GM12878 (cell line): ENCODE results near the gene TEAD4. TPM values are rescaled to one million over a fixed set of nuclear protein-coding genes. Genes with fewer than 3 reads are reported as not detected.

ENCODE experiments used
- ATAC-seq: fragments of 200-7000 bp; cut with Tn5 transposase; 3 replicates; pipeline ENCODE4 v1.9.1; 2020; ENCODE audit warnings: mild to moderate bottlenecking, moderate library complexity
- BruUV-seq: library from RNA; stranded (reverse); fragments of 400-500 nt; replicated peaks from 2 replicates; lab custom pipeline; 2021; lab: Mats Ljungman, UMichigan
- CTCF ChIA-PET: fragments of 300-600 bp; sonication (Branson Sonifier 250); formaldehyde crosslinking; extraction: SDS; loops from one replicate; lab custom pipeline; 2021; ENCODE audit warnings: inconsistent platforms; lab: Yijun Ruan, JAX
- POLR2A ChIA-PET: fragments of 350-600 bp; formaldehyde crosslinking; extraction: SDS; loops from one replicate; lab custom pipeline; 2021; ENCODE audit warnings: inconsistent platforms; lab: Charles Lee
- RAD21 ChIA-PET: fragments of 300-600 bp; sonication (Branson Sonifier 250); formaldehyde crosslinking; loops from one replicate; lab custom pipeline; 2023; ENCODE audit warnings: antibody characterized with exemption; ENCODE audit not compliant: unreplicated experiment; lab: Charles Lee
- SMC1A ChIA-PET: fragments of 300-600 bp; sonication (Branson Sonifier 250); formaldehyde crosslinking; loops from one replicate; lab custom pipeline; 2023; ENCODE audit not compliant: unreplicated experiment, uncharacterized antibody; lab: Charles Lee
- DNase-seq: peaks from one replicate; pipeline ENCODE4 v3.0.0-alpha.2; 2011; ENCODE audit warnings: low read depth, low spot score
- FAIRE-seq: peaks from 3 replicates; lab custom pipeline; 2011; peaks lifted over from hg19 to GRCh38; lab: Jason Lieb, UNC
- H2AFZ ChIP-seq: 2 replicates; pipeline ENCODE4 v1.6.0; 2011; ENCODE audit warnings: low read depth, low read length, control low read depth; ENCODE audit not compliant: control insufficient read depth
- H3K27ac ChIP-seq: 2 replicates; pipeline ENCODE4 v1.5.1; 2011; ENCODE audit warnings: control low read depth; ENCODE audit not compliant: control insufficient read depth, insufficient read depth
- H3K27me3 ChIP-seq, 2 experiments: replicated peaks in 1 of 2; 2 replicates each; pipeline versions ENCODE4 v1.6.0 to v1.6.1; 2011; ENCODE audit warnings: low read length in 1 of 2; ENCODE audit not compliant: control insufficient read depth in 2 of 2, insufficient read depth in 2 of 2
- H3K36me3 ChIP-seq, 2 experiments: 2 replicates each; pipeline ENCODE4 v1.5.1; 2011; ENCODE audit warnings: low read length in 1 of 2; ENCODE audit not compliant: control insufficient read depth in 2 of 2, insufficient read depth in 2 of 2
- H3K4me1 ChIP-seq: 2 replicates; pipeline ENCODE4 v1.6.1; 2011; ENCODE audit warnings: mild to moderate bottlenecking, low read length, moderate library complexity, mixed read lengths; ENCODE audit not compliant: control insufficient read depth, insufficient read depth
- H3K4me2 ChIP-seq: 2 replicates; pipeline ENCODE4 v1.6.0; 2011; ENCODE audit warnings: control low read depth; ENCODE audit not compliant: control insufficient read depth, insufficient read depth
- H3K4me3 ChIP-seq: fragments of 200-600 bp; sonication (generic); 2 replicates; pipeline ENCODE4 v1.5.1; 2016
- H3K79me2 ChIP-seq: 2 replicates; pipeline ENCODE4 v1.6.0; 2011; ENCODE audit warnings: low read length; ENCODE audit not compliant: control insufficient read depth, insufficient read depth
- H3K9ac ChIP-seq: 2 replicates; pipeline ENCODE4 v1.8.0; 2011; ENCODE audit warnings: low read length, control low read depth, mixed read lengths; ENCODE audit not compliant: control insufficient read depth, insufficient read depth
- H3K9me3 ChIP-seq: replicated peaks from 3 replicates; pipeline ENCODE4 v1.5.1; 2011; ENCODE audit warnings: mild to moderate bottlenecking, low read length; ENCODE audit not compliant: control insufficient read depth, insufficient read depth
- H4K20me1 ChIP-seq: 2 replicates; pipeline ENCODE4 v1.6.0; 2011; ENCODE audit not compliant: control insufficient read depth, insufficient read depth
- EP300 ChIP-seq, 2 experiments: fragments of 150-350 bp in 1 of 2; IDR thresholded peaks; 2 replicates each; pipeline ENCODE4 v1.6.1; 2011 to 2012; ENCODE audit warnings: low read depth in 2 of 2, low read length in 2 of 2, borderline replicate concordance in 1 of 2, improper control_type of control experiment in 1 of 2, inconsistent platforms in 1 of 2; ENCODE audit not compliant: control insufficient read depth in 1 of 2
- EZH2 ChIP-seq: IDR thresholded peaks from 2 replicates; pipeline ENCODE4 v1.6.1; 2012; ENCODE audit warnings: low read depth, mild to moderate bottlenecking, control low read depth, inconsistent platforms, low read length, borderline replicate concordance; ENCODE audit not compliant: control insufficient read depth
- MXI1 ChIP-seq: fragments of 150-350 bp; IDR thresholded peaks from 2 replicates; pipeline ENCODE4 v1.6.1; 2011; ENCODE audit warnings: low read depth, mild to moderate bottlenecking, inconsistent platforms, low read length, improper control_type of control experiment
- RAD51 ChIP-seq: fragments of 450-650 bp; IDR thresholded peaks from 2 replicates; pipeline ENCODE4 v1.6.1; 2016; ENCODE audit warnings: moderate library complexity, mild to moderate bottlenecking, inconsistent platforms
- RB1 ChIP-seq: fragments of 450-650 bp; formaldehyde crosslinking; IDR thresholded peaks from 2 replicates; pipeline ENCODE4 v1.6.1; 2017; ENCODE audit warnings: mild to moderate bottlenecking, borderline replicate concordance
- REST ChIP-seq: IDR thresholded peaks from 2 replicates; pipeline ENCODE4 v1.6.1; 2012; ENCODE audit warnings: mild to moderate bottlenecking, low read depth, low read length
- WGBS: methylation state at CpG from one replicate; pipeline ENCODE4 v1.1.6; 2016; ENCODE audit warnings: low lambda C conversion rate; ENCODE audit not compliant: insufficient replicate concordance, insufficient coverage; ENCODE audit errors: missing lambda C conversion rate; 5-methylcytosine and 5-hydroxymethylcytosine counted together
- in situ Hi-C: fragments of 300-500 bp; cut with MboI; formaldehyde crosslinking; loops from 9 replicates; pipeline ENCODE4 v1.14.3; 2018; ENCODE audit warnings: mixed read lengths
- intact Hi-C: fragments of 100-400 bp; cut with micrococcal nuclease; formaldehyde crosslinking; loops from one replicate; pipeline ENCODE4 v1.14.2; 2022; ENCODE audit not compliant: unreplicated experiment
- polyA plus RNA-seq, 11 experiments: library from polyadenylated mRNA; depleted of rRNA in 4 of 11; unstranded in 6 of 11; stranded (reverse) in 5 of 11; fragments of >200 nt; fragmentation: Nextera tagmentation in 4 of 11; fragmentation: Illumina TruSeq in 1 of 11; extraction: Ambion mirVana in 4 of 11; extraction: Trizol in 1 of 11; gene quantifications; 1 replicate in 1 of 11; 2 replicates in 10 of 11; pipeline versions ENCODE4 v1.2.1 to v1.2.3, GENCODE V29; 2011 to 2016; ENCODE audit warnings: inconsistent platforms in 2 of 11, missing spikeins in 2 of 11, low read depth in 1 of 11
- total RNA-seq, 4 experiments: library from RNA; depleted of rRNA in 3 of 4; stranded (reverse); fragments of >200 nt in 3 of 4; fragmentation: Illumina TruSeq in 1 of 4; extraction: Trizol in 1 of 4; gene quantifications; 2 replicates each; pipeline versions ENCODE4 v1.2.1 to v1.2.3, GENCODE V29; 2013 to 2021

Gene TEAD4
- total and polyA plus RNA-seq, 10 of the 15 experiments (the other 5 are each of a cell fraction or from before 2014, with no cell fraction given) = 0.04 to 0.68 (median 0.31) TPM; not detected in 4

GRCh38 chr12:2933586-2933985, 25.6 kb upstream of the TEAD4 start:
- in situ Hi-C loops = no loop called here
- BruUV-seq = no TSS peak
- no peak for FAIRE-seq

More at GRCh38 chr12:2933586-2933985, 25.6 kb upstream of the TEAD4 start:
- Histone ChIP-seq H3K36me3 (no peaks in the 10 kb centered on the region; a peak in 1 of 4 replicates), H3K4me1 (no peaks in the 10 kb centered on the region), H3K27ac (no peak overlapping the region), H3K9me3 (no peaks in the 10 kb centered on the region), H3K9ac (no peak overlapping the region), H3K79me2 (no peaks in the 10 kb centered on the region), H3K4me3 (no peak overlapping the region), H3K27me3 (no peaks in the 10 kb centered on the region), H2AFZ (no peak overlapping the region), H4K20me1 (no peaks in the 10 kb centered on the region), H3K4me2 (no peak overlapping the region)
- TF ChIP-seq MXI1 (no peak), EZH2 (no peak), REST (no peak), RB1 (no peak), RAD51 (no peak), EP300 (IDR thresholded peaks at IDR 0.05; ENCODE audit: borderline replicate concordance in 1 of 2, control insufficient read depth in 1 of 2, low read depth in 2 of 2, low read length in 2 of 2) (no peak)
- SMC1A ChIA-PET = no interaction called here
- intact Hi-C loops = loop anchor here (5.0 kb wide), 1 partner anchor 41 kb away; the partner anchor contains the start of gene TULP3
- DNase-seq (no peak), ATAC-seq (no peak)
- CTCF ChIA-PET = interaction anchor here (2.2 kb wide), 1 partner anchor 11 kb away, joined by 11 read pairs; no protein-coding TSS in a partner anchor
- POLR2A ChIA-PET = no interaction called here
- WGBS = 98% methylated on average over 6 of the region's 6 CpGs
- RAD21 ChIA-PET = interaction anchor here (0.9 kb wide), 1 partner anchor 43 kb away, joined by 3 read pairs; the partner anchor contains the start of gene TULP3
